NCI-H2081 treated with DMSO at 0.1 percent for 48 hours (cell line): ENCODE results near the gene NCAPD3.

ENCODE experiments used
- DNase-seq: peaks from one replicate; lab custom pipeline; 2025; lab: John Stamatoyannopoulos, UW

Gene NCAPD3

GRCh38 chr11:134158023-134158422 lies 65.7 kb downstream of the NCAPD3 start:
- no peak for DNase-seq

- DNase-seq, result no peak
These were observed 66.3 kb downstream of the NCAPD3 start for GRCh38 chr11:134157451-134157850.

- DNase-seq, result no peak
These were observed 67.6 kb downstream of the NCAPD3 start for GRCh38 chr11:134155946-134156865.

- no peak for DNase-seq
These were observed 68.3 kb downstream of the NCAPD3 start for GRCh38 chr11:134155456-134155855.

- DNase-seq, result no peak
These were observed 69.3 kb downstream of the NCAPD3 start for GRCh38 chr11:134154441-134154840.

GRCh38 chr11:134153147-134153905 lies 70.4 kb downstream of the NCAPD3 start:
- DNase-seq, result no peak

- DNase-seq, result no peak
These were observed 71.1 kb downstream of the NCAPD3 start for GRCh38 chr11:134152696-134153095.

- DNase-seq, result no peak
These were observed 72.6 kb downstream of the NCAPD3 start for GRCh38 chr11:134151083-134151747.

GRCh38 chr11:134150195-134150903 lies 73.4 kb downstream of the NCAPD3 start:
- no peak for DNase-seq

GRCh38 chr11:134149371-134149770 lies 74.4 kb downstream of the NCAPD3 start:
- DNase-seq, result no peak

- no peak for DNase-seq
These were observed 77.2 kb downstream of the NCAPD3 start for GRCh38 chr11:134146598-134146997.

- no peak for DNase-seq
These were observed 78.1 kb downstream of the NCAPD3 start for GRCh38 chr11:134145715-134146114.

GRCh38 chr11:134144744-134145143 lies 79.0 kb downstream of the NCAPD3 start:
- no peak for DNase-seq

- DNase-seq, result no peak
These were observed 80.0 kb downstream of the NCAPD3 start for GRCh38 chr11:134143801-134144200.

GRCh38 chr11:134142536-134142935 lies 81.2 kb downstream of the NCAPD3 start:
- no peak for DNase-seq

- DNase-seq, result no peak
These were observed 82.7 kb downstream of the NCAPD3 start for GRCh38 chr11:134140961-134141490.

- DNase-seq, result peak; percentile 30
These were observed 83.9 kb downstream of the NCAPD3 start for GRCh38 chr11:134139873-134140331.

GRCh38 chr11:134139303-134139872 lies 84.4 kb downstream of the NCAPD3 start:
- no peak for DNase-seq

GRCh38 chr11:134138376-134138775 lies 85.4 kb downstream of the NCAPD3 start:
- DNase-seq, result no peak

- DNase-seq, result no peak
These were observed 89.6 kb downstream of the NCAPD3 start for GRCh38 chr11:134134167-134134566.

- no peak for DNase-seq
These were observed 91.0 kb downstream of the NCAPD3 start for GRCh38 chr11:134132808-134133207.
